DOHH2 (cell line): ENCODE measurements around the gene C16orf78.

ENCODE experiments used
- H3F3A ChIP-seq: fragments of 200-600 bp; sonication (generic), shearing (Covaris generic); 2 replicates; pipeline ENCODE4 v1.6.0; 2016; ENCODE audit warnings: antibody characterized with exemption, mild to moderate bottlenecking; ENCODE audit not compliant: control insufficient read depth, insufficient read depth
- H3K27ac ChIP-seq: fragments of 200-600 bp; sonication (generic); 2 replicates; pipeline ENCODE4 v1.5.1; 2014; ENCODE audit warnings: low read depth, mild to moderate bottlenecking, low read length, moderate library complexity
- H3K27me3 ChIP-seq: fragments of 200-600 bp; sonication (generic); 2 replicates; pipeline ENCODE4 v1.6.1; 2014; ENCODE audit warnings: mild to moderate bottlenecking, low read length, mixed read lengths; ENCODE audit not compliant: control insufficient read depth
- H3K36me3 ChIP-seq: fragments of 200-600 bp; sonication (generic); 2 replicates; pipeline ENCODE4 v1.6.1; 2014; ENCODE audit warnings: mild to moderate bottlenecking, low read length, moderate library complexity, mixed read lengths; ENCODE audit not compliant: control insufficient read depth
- H3K4me1 ChIP-seq: fragments of 200-600 bp; sonication (generic); 2 replicates; pipeline ENCODE4 v1.6.1; 2014; ENCODE audit warnings: mild to moderate bottlenecking, low read length, mixed read lengths; ENCODE audit not compliant: control insufficient read depth
- H3K4me2 ChIP-seq: fragments of 200-600 bp; sonication (generic); 2 replicates; pipeline ENCODE4 v1.6.0; 2014; ENCODE audit warnings: mild to moderate bottlenecking, low read length, moderate library complexity
- H3K4me3 ChIP-seq: fragments of 200-600 bp; sonication (generic); 2 replicates; pipeline ENCODE4 v1.5.1; 2014; ENCODE audit warnings: mild to moderate bottlenecking, low read length, mixed read lengths
- H3K79me2 ChIP-seq: fragments of 200-600 bp; sonication (generic); 2 replicates; pipeline ENCODE4 v1.6.1; 2014; ENCODE audit warnings: mild to moderate bottlenecking, low read length, mixed read lengths; ENCODE audit not compliant: control insufficient read depth
- H3K9me2 ChIP-seq: fragments of 200-600 bp; sonication (generic); replicated peaks from 2 replicates; pipeline ENCODE4 v1.6.1; 2014; ENCODE audit warnings: mild to moderate bottlenecking, low read length, mixed read lengths; ENCODE audit not compliant: control insufficient read depth
- H3K9me3 ChIP-seq: fragments of 200-600 bp; sonication (generic); 2 replicates; pipeline ENCODE4 v1.6.1; 2014; ENCODE audit warnings: antibody characterized with exemption, low read length, mixed read lengths; ENCODE audit not compliant: control insufficient read depth, insufficient read depth
- H4K20me1 ChIP-seq: fragments of 200-600 bp; sonication (generic); 2 replicates; pipeline ENCODE4 v1.6.0; 2014; ENCODE audit warnings: low read depth, mild to moderate bottlenecking, antibody characterized with exemption, low read length, moderate library complexity; ENCODE audit not compliant: control insufficient read depth, insufficient read depth
- EZH2phosphoT487 ChIP-seq: fragments of 200-600 bp; sonication (generic); IDR thresholded peaks from 2 replicates; pipeline ENCODE4 v1.6.1; 2017; ENCODE audit warnings: borderline replicate concordance, mild to moderate bottlenecking, antibody characterized with exemption, low read length, moderate library complexity, mixed read lengths
- TF ChIP-seq, protein P1 (sequence below): fragments of 200-600 bp; sonication (generic); IDR thresholded peaks from one replicate; pipeline ENCODE4 v1.5.1; 2014; ENCODE audit warnings: antibody characterized with exemption, mild to moderate bottlenecking, low read depth, low read length; ENCODE audit not compliant: poor library complexity, severe bottlenecking

The C16orf78 gene

GRCh38 chr16:49407873-49408550 lies 34.4 kb downstream of the C16orf78 start:
- Histone ChIP-seq H3K4me3 (no peak overlapping the region), H3K4me2 (peak overlapping the region; percentile 30; the same call in 1 of the 2 replicates), H3K79me2 (no peaks in the 10 kb centered on the region), H3K9me2 (no peaks in the 10 kb centered on the region), H3K36me3 (no peaks in the 10 kb centered on the region), H3K27ac (no peak overlapping the region), H3K9me3 (no peaks in the 10 kb centered on the region), H3K27me3 (no peaks in the 10 kb centered on the region), H4K20me1 (no peaks in the 10 kb centered on the region), H3K4me1 (peaks cover 6% of the 10 kb centered on the region), H3F3A (no peaks in the 10 kb centered on the region)
- TF ChIP-seq EZH2phosphoT487: no peak
- TF ChIP-seq, protein P1, sequence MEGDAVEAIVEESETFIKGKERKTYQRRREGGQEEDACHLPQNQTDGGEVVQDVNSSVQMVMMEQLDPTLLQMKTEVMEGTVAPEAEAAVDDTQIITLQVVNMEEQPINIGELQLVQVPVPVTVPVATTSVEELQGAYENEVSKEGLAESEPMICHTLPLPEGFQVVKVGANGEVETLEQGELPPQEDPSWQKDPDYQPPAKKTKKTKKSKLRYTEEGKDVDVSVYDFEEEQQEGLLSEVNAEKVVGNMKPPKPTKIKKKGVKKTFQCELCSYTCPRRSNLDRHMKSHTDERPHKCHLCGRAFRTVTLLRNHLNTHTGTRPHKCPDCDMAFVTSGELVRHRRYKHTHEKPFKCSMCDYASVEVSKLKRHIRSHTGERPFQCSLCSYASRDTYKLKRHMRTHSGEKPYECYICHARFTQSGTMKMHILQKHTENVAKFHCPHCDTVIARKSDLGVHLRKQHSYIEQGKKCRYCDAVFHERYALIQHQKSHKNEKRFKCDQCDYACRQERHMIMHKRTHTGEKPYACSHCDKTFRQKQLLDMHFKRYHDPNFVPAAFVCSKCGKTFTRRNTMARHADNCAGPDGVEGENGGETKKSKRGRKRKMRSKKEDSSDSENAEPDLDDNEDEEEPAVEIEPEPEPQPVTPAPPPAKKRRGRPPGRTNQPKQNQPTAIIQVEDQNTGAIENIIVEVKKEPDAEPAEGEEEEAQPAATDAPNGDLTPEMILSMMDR: peak; percentile 85

DNA sequence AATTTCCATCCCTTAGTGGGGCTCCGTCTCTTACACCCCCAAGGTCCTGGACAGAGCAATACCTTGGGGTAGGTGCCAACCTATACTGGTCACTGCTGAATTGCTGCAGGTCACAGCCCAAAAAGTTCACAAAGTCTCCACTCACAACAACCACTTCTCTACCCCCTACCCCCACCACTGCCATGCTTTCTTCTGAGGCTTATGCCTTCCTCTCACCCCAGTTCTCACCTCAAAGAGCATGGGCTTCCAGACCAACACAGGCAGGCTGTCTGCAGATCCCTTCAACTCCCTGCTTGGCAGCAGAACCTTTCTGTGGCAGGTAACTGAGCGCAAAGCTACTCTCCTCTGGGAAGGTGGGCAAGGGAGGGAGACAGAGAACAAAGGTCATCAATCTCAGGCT lies 35.5 kb downstream of the C16orf78 start:
- Histone ChIP-seq H4K20me1 (no peaks in the 10 kb centered on the region), H3K4me1 (peaks cover 6% of the 10 kb centered on the region), H3K9me3 (no peaks in the 10 kb centered on the region), H3K27me3 (no peaks in the 10 kb centered on the region), H3K9me2 (no peaks in the 10 kb centered on the region), H3K79me2 (no peaks in the 10 kb centered on the region), H3F3A (no peaks in the 10 kb centered on the region), H3K36me3 (no peaks in the 10 kb centered on the region), H3K4me2 (no peak overlapping the region), H3K4me3 (no peak overlapping the region), H3K27ac (no peak overlapping the region)
- TF ChIP-seq EZH2phosphoT487: no peak
- TF ChIP-seq, protein P1: no peak

- H3K36me3 ChIP-seq: no peaks in the 10 kb centered on the region
- peaks cover 6% of the 10 kb centered on the region for H3K4me1 ChIP-seq
- no peak overlapping the region for H3K27ac ChIP-seq
- no peak overlapping the region for H3K4me3 ChIP-seq
- H3K9me3 ChIP-seq: no peaks in the 10 kb centered on the region
- no peaks in the 10 kb centered on the region for H3K79me2 ChIP-seq
- no peak for TF ChIP-seq EZH2phosphoT487
- TF ChIP-seq, protein P1: no peak
- H3K4me2 ChIP-seq: no peak overlapping the region
- no peaks in the 10 kb centered on the region for H4K20me1 ChIP-seq
- no peaks in the 10 kb centered on the region for H3F3A ChIP-seq
- no peaks in the 10 kb centered on the region for H3K9me2 ChIP-seq
- H3K27me3 ChIP-seq: no peaks in the 10 kb centered on the region
These were observed 36.6 kb downstream of the C16orf78 start for GRCh38 chr16:49410226-49410625.
